ENCODE measurements around the gene SLC66A3.

SLC66A3 gene

GRCh38 chr2:11155381-11156035 is at the start of gene SLC66A3:
Gene SLC66A3 (plus strand): TSS chr2:11155467. CDS start chr2:11155547, 80 bp downstream.
- H3K27me3 ChIP-seq: no peaks in the 10 kb centered on the region
- peaks cover 0 to 5% (median 0%) of the 10 kb centered on the region in 3 donors for H3K36me3 ChIP-seq
- peak in 1 of 2 donors; percentile 79 for DNase-seq
- peak within 1 kb of the TSS; percentile 68 to 77 for H3K4me3 ChIP-seq
- peaks cover 0 to 26% (median 19%) of the 10 kb centered on the region in 4 donors for H3K4me1 ChIP-seq
- H3K27ac ChIP-seq: peak within 1 kb of the TSS; percentile 91 to 93
- intact Hi-C loops (cut with DNase I; ENCODE audit: low total_unique reads): loop anchor here (10.0 kb wide), 1 partner anchor 711 kb away; the partner anchor contains the start of gene ODC1
- no peak for TF ChIP-seq CTCF (IDR thresholded peaks at IDR 0.05)
- no peaks in the 10 kb centered on the region for H3K9me3 ChIP-seq

GRCh38 chr2:11109002-11109401 is 46.3 kb upstream of the SLC66A3 start:
- no peaks in the 10 kb centered on the region for H3K4me1 ChIP-seq
- no peak for TF ChIP-seq CTCF (IDR thresholded peaks at IDR 0.05)
- no peak overlapping the region for H3K4me3 ChIP-seq
- H3K9me3 ChIP-seq: no peaks in the 10 kb centered on the region
- no peak for DNase-seq
- peaks cover 0 to 21% of the 10 kb centered on the region in 2 donors for H3K27me3 ChIP-seq
- H3K36me3 ChIP-seq: no peaks in the 10 kb centered on the region
- intact Hi-C loops (cut with DNase I; ENCODE audit: low total_unique reads): no loop called here
- no peak overlapping the region for H3K27ac ChIP-seq

GRCh38 chr2:11112870-11113428 is 42.3 kb upstream of the SLC66A3 start:
- Histone ChIP-seq H3K27ac (no peak overlapping the region), H3K27me3 (peaks cover 0 to 7% of the 10 kb centered on the region in 2 donors), H3K36me3 (no peaks in the 10 kb centered on the region), H3K4me3 (no peak overlapping the region), H3K4me1 (no peaks in the 10 kb centered on the region), H3K9me3 (no peaks in the 10 kb centered on the region)
- no peak for DNase-seq
- intact Hi-C loops (cut with DNase I; ENCODE audit: low total_unique reads): no loop called here
- TF ChIP-seq CTCF (IDR thresholded peaks at IDR 0.05): no peak

- TF ChIP-seq CTCF (IDR thresholded peaks at IDR 0.05): no peak
- peaks cover 0 to 2% of the 10 kb centered on the region in 2 donors for H3K27me3 ChIP-seq
- no peak overlapping the region for H3K4me3 ChIP-seq
- H3K27ac ChIP-seq: no peak overlapping the region
- intact Hi-C loops (cut with DNase I; ENCODE audit: low total_unique reads): no loop called here
- no peak for DNase-seq
- H3K36me3 ChIP-seq: no peaks in the 10 kb centered on the region
- H3K4me1 ChIP-seq: no peaks in the 10 kb centered on the region
- no peaks in the 10 kb centered on the region for H3K9me3 ChIP-seq
These were observed 37.5 kb upstream of the SLC66A3 start for GRCh38 chr2:11117776-11118175.

GRCh38 chr2:11118761-11119160 is 36.5 kb upstream of the SLC66A3 start:
- no peak overlapping the region for H3K27ac ChIP-seq
- H3K4me3 ChIP-seq: no peak overlapping the region
- H3K27me3 ChIP-seq: peaks cover 0 to 6% of the 10 kb centered on the region in 2 donors
- no peaks in the 10 kb centered on the region for H3K36me3 ChIP-seq
- H3K4me1 ChIP-seq: no peaks in the 10 kb centered on the region
- TF ChIP-seq CTCF (IDR thresholded peaks at IDR 0.05): no peak
- intact Hi-C loops (cut with DNase I; ENCODE audit: low total_unique reads): no loop called here
- no peak for DNase-seq
- H3K9me3 ChIP-seq: no peaks in the 10 kb centered on the region
